ENCODE measurements around the gene PHACTR4.
"Not testable (repeated sequence)": the region's sequence is repeated elsewhere in the genome, so short reads cannot be mapped to it uniquely, and the experiment has no call there.

The PHACTR4 gene

DNA sequence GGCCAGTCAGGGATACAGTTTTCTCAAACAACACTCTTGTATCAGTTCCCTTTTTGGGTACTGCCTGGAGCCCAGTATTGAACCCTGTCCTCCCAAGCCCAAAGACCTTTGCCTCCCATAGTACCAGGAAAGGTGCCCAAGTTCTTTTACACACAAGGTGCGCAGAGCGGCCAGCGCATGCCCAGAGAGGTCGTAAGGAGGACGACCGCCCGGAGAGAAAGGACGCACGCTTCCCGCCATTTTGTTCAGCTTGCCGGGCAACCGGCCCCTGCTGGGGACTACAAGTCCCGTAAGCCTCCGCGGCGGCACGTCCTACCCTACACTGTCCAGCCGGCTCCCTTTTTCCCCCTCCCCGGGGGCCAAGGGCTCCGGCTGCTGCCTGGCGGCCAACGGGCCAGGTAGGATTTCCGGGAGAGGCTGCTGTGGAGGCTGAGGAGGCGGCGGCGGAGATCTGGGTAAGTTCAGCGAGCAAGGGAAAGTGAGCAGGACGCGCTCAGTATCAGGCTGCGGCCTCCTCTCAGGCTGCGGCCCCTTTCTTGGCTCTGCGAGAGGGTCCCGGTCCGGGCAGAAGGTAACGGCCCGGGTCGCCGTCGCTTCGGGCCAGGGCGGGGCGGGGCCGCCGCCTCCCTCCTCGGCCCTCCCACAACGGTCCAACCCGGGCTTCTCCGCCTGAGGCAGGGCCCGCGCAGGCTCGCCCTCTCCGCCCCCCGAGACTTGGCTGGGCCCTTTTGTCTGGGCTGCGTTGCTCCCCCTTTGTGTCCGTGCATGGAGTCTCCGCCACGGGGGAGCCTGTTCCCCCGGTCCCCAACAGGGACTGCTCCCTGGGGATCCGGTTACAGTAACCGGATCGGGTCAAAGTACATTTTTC, at the start of gene PHACTR4:
TSS of gene PHACTR4 (plus strand) at position 370 of the 868 bp plus-strand sequence. CDS start 37,708 bp downstream, outside the sequence.
- DNase-seq (ENCODE audit: low read depth), result peak; percentile 75

DNA sequence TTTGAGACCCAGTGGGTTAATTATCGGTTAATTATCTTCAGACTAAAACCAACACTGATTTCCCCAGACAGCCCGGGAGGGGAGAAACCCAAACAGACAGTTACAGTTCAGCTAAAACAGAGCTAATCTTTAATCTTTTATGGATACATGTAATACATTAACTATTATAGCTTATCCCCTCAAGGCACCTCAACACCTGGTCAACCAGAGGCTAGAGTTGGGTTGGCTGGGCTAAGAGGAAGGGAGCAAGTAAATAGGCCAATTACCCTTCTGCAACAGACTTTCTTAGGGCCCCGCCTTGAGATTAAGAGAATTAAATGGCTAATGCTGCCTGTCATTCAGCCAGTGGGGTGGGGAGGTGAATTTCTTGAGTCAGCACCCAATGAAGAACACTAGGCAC, 47.3 kb upstream of the PHACTR4 start:
- no peak for DNase-seq (ENCODE audit: low read depth)

DNA sequence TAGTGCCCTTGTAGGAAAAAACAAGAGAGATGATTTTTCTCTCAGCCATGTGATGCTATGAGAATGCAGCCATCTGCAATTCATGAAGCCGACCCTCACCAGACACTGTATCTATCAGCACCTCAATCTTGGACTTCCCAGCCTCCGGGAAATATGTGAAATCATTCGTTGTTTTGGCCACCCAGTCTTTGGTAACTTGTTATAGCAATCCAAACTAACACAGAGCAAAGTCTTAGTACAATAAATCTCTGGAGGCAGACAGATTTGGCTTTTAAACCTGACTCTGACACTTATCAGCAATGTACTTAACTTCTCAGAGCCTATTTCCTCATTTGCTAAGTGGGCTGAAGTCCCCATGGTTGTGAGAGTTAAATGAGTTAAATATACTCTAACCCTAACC, 45.8 kb upstream of the PHACTR4 start:
- DNase-seq (ENCODE audit: low read depth), result no peak

DNA sequence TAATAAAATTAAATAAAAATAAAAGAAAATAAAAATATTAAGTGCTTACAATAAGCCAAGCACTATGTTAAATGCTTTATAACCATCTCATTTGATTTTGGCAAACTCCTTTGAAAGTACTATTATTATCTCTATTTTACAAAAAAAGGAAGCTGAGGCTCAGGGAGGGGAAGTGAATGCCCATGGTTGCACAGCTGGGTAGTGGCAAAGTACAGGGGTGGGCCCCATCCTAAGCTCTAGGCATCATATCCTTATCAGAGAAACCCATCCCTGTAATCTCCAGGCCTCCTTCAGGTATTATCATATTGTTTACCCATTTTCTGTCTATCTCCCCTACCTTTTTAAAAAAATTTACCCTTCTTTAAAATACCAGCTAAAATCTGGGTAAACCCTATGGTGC, 43.0 kb upstream of the PHACTR4 start:
- no peak for DNase-seq (ENCODE audit: low read depth)

DNA sequence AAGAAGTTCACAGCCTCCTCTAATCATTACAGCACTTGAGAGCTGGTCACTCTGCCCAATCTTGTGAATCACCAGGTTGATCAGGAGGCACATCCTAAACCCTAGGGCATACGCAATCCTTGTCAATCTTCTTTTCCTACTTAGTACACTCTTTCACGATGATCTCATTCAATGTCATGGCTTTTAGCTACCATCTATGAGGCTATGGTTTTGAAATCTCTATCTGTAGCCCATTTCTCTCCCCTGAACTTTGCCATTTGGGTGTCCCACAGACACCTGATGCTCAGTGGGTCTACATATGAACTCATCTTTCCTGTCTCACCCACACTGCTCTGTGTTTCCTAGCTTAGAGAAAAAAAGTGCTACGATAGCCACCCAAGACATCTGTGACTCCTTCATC, 42.6 kb upstream of the PHACTR4 start:
- DNase-seq (ENCODE audit: low read depth), result peak; percentile 61

DNA sequence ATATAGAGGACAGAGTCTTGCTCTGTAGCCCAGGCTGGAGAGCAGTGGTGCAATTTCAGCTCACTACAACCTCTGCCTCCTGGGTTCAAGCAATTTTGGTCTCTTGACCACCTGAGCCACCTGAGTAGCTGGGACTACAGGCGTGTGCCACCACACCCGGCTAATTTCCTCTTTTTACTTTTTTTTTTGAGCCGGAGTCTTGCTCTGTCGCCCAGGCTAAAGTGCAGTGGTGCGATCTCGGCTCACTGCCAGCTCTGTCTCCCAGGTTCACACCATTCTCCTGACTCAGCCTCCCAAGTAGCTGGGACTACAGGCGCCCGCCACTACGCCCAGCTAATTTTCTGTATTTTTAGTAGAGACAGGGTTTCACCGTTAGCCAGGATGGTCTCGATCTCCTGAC, 42.1 kb upstream of the PHACTR4 start:
- DNase-seq (ENCODE audit: low read depth), result not testable (repeated sequence)

DNA sequence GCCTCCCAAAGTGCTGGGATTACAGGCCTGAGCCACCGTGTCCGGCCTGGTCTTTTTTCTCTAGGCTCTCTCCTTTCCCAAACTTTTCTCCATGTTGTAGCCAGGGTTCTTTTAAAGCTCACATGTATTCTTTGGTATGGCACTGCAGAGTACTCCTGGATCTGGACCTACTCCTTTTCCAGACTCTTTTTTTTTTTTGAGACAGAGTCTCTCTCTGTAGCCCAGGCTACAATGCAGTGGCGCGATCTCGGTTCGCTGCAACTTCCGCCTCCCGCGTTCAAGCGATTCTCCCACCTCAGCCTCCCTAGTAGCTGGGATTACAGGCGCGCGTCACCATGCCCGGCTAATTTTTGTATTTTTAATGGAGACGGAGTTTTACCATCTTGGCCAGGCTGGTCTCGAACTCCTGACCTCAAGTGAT, 41.3 kb upstream of the PHACTR4 start:
- DNase-seq (ENCODE audit: low read depth), result no peak

DNA sequence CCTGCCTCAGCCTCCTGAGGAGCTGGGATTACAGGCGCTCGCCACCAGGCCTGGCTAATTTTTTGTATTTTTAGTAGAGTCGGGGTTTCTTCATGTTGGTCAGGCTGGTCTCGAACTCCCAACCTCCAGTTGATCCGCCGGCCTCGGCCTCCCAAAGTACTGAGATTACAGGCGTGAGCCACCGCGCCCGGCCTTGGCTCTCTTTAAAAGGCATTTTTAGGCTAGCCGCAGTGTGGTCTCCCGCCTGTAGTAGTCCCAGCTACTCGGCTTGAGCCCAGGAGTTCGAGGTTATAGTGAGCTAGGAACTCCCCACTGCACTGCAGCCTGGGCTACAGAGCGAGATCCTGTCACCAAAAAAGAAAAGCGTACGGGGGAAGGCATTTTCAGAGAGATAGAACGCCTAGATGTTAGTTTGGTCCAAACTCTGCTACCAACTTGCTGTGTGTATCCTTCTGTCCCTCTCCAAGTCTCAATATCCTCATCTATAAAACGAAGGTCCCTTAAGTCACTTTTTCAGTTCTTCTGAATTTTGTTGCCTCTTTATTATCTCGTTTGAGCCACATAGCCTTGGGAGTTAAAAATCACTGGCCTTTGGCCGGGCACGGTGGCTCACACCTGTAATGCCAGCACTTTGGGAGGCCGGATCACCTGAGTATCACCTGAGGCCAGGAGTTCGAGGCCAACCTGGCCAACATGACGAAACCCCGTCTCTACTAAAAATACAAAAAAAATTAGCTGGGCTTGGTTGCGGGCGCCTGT, 40.0 kb upstream of the PHACTR4 start:
- no peak for DNase-seq (ENCODE audit: low read depth)

DNA sequence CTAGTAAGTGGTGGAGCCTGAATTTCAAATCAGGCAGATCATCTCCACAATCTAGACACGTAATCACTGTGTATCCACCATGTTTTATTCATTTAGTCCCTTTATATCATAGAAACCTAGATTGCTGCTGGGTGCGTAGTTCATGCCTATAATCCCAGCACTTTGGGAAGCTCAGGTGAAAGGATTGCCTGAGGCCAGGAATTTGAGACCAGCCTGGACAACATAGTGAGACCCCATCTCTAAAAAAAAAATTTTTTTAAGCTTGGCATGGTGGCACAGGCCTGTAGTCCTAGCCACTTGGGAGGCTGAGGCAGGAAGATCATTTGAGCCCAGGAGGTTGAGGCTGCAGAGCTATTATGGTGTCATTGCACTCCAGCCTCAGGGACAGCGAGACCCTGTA, 30.6 kb upstream of the PHACTR4 start:
- DNase-seq (ENCODE audit: low read depth), result no peak

DNA sequence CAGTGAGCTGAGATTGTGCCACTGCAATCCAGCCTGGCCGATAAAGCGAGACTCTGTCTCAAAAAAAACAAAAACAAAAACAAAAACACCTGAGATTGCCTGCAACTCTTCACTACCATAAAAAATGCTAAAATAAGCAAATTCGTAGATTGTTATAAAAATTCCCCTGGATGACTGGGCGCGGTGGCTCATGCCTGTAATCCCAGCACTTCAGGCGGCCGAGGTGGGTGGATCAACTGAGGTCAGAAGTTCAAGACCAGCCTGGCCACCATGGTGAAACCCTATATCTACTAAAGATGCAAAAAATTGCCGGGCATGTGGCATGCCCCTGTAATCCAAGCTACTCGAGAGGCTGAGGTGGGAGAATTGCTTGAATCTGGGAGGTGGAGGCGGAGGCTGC, 30.0 kb upstream of the PHACTR4 start:
- no peak for DNase-seq (ENCODE audit: low read depth)

DNA sequence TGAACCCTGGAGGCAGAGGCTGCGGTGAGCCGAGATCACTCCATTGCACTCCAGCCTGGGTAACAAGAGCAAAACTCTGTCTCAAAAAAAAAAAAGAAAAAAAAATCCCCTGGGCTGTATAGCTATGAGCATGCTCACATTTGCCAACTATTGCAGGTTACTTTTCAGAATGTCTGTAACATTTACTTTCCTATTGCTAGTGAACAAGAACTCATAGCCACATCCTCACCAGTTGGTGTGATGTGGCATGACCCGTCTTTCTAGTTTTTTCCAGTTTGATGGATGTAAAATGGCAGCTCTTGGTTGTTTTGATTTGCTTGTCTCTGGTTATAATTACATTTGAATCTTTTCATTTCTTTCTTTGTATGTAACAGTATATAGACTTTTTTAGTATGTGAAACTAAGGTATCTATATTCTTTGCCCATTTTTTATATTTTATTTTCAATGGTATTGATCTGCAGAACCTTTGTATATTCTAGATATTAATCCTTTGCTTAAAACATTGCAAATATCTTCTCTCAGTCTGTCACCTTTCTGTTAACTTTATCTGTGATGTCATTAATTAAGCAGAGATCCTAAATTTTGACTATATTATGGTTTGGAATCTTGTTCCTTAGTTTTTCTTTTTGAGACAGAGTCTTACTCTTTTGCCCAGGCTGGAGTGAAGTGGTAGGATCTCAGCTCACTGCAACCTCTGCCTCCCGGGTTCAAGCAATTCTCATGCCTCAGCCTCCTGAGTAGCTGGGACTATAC, 29.1 kb upstream of the PHACTR4 start:
- no peak for DNase-seq (ENCODE audit: low read depth)

DNA sequence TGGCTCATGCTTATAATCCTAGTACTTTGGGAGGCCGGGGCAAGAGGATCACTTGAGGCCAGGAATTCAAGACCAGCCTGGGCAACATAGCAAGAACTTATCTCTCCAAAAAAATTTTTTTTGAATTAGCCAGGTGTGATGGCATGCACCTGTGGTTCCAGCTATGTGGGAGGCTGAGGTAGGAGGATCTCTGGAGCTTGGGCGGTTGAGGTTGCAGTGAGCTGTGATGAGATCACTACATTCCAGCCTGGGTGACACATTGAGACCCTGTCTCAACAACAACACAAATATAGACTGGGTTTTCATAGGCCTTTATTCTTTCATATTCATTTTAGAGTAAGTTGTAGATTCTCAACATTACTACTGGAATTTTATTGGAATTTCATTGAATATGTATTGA, 27.9 kb upstream of the PHACTR4 start:
- no peak for DNase-seq (ENCODE audit: low read depth)

DNA sequence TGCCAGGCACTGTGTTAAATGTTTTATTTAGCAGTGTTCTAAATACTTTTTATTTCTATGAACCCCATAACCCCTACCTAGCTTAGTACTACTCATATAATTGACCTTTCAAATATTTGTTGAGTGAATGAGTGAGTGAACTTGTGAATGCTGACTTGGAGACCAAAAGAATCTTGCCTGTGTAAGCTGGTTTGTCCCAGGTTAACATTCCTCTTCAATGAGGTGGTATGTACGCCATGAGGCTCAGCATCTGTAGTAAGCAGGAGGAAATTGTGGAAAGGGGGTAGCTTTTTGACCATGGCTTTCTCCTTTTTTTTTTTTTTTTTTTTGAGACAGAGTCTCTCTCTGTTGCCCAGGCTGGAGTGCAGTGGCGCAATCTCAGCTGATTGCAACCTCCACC, 26.1 kb upstream of the PHACTR4 start:
- peak; percentile 79 for DNase-seq (ENCODE audit: low read depth)

DNA sequence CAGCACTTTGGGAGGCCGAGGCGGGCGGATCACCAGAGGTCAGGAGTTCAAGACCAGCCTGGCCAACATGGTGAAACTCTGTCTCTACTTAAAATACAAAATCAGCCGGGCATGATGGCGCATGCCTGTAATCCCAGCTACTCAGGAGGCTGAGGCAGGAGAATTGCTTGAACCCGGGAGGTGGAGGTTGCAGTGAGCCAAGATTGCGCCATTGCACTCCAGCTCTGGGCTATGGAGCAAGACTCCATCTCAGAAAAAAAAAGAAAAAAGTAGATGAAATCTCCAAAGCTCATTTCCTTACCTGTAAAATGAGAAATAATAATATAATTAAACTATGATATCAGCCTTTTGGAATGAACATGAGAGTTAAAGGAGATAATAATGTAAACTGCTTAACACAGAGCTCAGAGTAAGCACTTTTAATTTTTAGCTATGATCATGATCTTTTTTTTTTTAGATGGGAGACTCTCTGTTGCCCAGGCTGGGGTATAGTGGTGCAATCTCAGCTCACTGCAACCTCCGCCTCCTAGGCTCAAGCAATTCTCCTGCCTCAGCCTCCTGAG, 16.2 kb upstream of the PHACTR4 start:
- DNase-seq (ENCODE audit: low read depth), result not testable (repeated sequence)

DNA sequence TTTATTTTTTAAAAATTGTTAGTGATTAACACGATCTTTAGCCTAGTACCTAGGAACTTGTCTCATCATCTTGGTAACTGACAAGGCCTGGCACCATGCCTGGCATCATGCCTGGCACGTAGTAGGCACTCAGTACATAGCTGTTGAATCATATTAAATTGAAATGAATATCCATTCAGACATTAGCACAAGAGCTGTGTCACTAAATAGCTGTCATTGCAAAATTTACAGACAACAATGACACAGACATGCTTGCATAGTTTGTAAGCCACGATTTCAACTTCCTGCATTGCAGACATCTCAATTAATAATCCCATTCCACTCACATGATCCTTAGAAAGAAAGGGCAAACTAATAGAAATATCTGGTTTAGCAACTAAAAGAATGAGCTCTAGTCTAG, 15.4 kb upstream of the PHACTR4 start:
- DNase-seq (ENCODE audit: low read depth), result peak; percentile 76

DNA sequence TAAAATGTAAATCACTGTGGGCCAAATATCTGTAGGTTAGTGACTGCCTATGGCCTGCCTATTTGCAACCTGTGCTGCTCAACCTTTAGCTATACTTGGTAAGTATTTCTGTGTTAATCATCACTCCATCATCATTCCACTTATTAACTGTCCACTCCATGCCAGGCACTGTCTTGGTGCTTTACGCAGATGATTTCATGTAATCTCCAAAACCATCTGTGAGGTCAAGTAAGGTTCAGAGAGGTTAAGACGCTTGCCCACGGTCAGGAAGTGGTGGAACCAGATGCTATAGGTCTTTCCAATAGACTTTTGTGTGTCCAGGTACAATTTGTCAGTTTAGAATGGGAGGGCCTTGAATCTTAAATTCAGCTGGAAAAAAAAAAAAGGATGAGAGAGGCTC, 10.8 kb upstream of the PHACTR4 start:
- DNase-seq (ENCODE audit: low read depth), result no peak

DNA sequence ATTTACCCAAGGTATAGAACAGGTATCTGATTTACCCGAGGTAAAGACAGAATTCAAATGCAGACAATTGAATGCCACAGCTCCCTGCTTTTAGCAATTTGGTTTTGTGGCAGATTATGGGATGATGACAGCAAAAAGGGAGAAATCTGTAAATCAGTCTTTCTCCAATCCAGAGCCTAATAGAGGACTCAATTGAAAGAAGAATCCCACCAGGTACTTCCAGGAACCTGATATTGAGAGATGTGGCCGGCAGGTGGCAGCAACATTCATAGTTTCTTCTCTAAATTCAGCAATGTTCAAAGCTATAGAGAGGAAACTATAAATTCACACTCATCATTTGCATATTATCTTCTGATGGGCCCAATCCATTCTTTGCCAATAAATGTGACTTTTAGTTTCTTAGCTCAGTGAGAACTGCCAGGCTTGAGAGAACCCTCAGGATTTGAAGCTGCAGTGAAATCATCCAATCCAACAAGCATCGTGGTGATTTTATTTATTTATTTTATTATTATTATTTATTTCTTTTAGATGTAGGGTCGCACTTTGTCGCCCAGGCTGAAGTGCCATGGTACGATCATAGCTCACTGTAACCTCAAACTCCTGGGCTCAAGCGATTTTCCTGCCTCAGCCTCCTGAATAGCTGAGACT, 9.8 kb upstream of the PHACTR4 start:
- DNase-seq (ENCODE audit: low read depth), result no peak

DNA sequence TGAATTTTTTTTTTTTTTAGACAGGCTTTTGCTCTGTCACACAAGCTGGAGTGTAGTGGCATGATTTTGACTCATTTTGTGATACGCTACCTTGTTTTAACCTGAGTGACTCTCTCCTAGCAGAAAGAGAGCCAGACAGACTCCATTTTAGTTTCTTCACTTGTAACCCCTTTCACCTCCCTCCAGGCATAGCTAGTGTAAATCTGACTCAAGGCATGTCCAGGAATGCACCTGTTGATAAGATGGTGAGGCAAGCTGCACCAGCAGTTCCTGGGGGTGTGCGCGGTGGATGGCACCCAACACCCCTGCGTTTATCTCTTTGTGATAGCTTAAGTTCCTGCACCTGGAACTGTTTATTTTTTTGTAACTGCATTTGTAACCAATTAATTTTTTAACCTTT, 4.7 kb upstream of the PHACTR4 start:
- DNase-seq (ENCODE audit: low read depth), result no peak

DNA sequence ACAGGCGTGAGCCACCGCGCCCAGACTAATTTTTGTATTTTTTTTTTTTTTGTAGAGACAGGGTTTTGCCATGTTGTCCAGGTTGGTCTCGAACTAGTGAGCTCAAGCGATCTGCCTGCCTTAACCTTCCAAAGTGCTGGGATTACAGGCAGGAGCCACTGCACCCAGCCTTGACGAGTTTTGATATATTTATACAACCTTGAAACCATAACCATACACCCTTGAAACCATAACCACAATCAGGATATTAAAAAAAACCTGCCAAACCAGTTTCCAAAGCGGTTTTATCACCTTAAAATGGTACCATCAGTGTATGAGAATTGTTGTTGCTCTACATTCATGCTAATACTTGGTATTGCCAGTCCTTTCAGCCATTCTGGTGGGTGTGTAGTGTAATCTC, 3.7 kb upstream of the PHACTR4 start:
- no peak for DNase-seq (ENCODE audit: low read depth)

DNA sequence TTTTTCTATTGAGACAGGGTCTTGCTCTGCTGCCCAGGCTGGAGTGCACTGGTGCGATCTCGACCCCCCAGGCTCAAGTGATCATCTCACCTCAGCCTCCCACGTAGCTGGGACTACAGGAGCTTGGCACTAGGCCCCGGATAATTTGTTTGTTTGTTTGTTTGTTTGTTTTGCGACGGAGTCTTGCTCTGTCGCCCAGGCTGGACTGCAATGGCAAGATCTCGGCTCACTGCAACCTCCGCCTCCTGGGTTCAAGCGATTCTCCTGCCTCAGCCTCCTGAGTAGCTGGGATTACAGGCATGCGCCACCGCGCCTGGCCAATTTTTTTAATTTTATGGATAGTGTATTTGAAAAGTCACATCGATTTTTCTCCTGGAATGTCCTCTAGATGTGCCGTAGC, 932 bp upstream of the PHACTR4 start:
- DNase-seq (ENCODE audit: low read depth), result not testable (repeated sequence)

DNA sequence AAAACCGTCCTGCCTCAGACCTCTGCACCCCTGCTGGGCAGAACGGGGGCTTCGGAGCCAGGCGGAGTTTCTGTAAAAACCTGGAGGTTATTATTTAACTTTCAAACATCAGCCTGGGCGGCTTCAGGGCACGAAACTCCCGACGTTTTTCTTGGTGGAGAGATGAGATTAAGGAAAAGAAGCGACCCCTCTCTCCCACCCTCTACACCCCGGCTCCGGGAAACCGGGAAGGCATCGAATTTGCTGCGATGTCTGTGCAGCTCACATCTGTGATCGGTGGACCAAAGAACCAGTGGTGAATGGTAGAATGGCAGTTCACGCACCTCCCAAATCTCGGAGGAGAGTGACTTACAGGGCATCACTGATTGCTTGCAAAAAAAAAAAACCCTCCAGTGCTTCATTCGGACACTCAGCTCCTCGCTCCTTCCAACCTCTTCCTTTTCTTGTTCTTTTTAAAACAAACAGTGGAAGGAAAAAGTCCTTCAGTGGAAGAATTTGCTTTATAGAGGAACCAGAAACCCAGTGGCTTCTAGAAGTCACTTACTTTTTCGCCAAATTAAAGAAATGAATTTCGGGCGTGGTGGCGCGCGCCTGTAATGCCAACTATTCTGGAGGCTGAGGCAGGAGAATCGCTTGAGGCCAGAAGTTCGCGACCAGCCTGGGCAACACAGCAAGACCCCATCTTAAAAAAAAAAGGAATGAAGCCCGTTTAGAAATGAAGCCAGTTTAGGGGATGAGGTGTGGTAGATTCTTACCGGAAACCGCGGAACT, 884 bp downstream of the PHACTR4 start:
- no peak for DNase-seq (ENCODE audit: low read depth)
